ENCODE data around the gene SRRM2.

SRRM2 gene

DNA sequence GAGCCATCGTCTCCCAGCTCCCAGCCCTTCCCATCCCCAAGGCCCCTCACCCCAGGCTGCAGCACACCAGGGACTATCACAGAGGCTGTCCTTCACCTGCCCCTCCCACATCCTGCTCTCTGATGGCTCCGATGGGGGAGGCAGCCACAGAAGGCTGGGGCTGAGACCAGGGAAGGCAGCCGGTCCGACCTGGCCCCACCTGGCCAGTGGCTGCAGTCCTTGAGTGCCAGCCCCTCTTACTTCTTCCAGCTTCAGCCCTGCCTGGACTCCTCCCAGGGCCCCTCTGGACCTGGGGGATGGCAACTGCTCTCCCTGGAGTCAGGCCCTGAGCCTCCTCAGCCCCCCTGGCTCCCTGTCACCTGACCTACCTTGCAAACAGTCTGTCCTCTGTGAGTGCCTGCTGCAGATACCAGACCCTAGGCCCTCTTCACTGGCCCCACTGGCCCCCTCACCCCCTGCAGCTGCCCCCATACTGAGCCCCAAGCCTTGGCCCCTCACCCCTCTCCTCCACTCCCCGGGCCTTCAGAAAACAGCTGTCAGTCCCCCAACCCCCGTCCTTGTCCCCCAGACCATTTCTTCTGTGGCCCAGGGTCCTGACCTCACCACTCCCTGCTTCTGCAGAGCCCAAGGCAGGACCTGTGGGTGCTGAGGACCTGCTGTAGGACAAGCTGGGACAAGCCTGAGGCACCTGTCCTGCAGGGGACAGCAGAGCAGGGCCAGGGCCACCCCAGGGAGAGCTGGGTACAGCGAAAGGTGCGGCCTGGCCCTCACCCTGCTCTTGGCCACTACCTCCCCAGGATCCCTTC, 12.6 kb upstream of the SRRM2 start:
- DNase-seq (ENCODE audit: low read depth in 3 of 3), result no peak

DNA sequence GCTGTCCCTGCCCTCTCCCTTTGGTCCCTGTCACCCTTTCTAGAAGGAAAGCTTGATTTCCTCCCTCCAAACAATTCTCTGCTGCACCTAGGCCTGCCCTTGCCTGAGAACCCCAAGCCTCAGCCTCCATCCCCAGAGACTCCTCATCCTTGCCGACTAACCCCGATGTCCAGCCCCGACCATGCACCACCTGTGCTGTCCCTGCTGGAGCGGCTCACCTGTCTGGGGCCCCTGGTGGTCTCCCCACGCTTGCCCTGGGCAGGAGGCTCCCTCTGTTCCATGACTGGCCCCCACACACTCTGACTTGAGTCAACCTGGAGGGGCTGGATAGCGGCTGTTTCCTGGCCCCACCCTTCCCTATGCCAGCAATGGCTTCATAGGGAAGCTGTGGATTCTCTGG, 12.0 kb upstream of the SRRM2 start:
- DNase-seq (ENCODE audit: low read depth in 3 of 3), result no peak

DNA sequence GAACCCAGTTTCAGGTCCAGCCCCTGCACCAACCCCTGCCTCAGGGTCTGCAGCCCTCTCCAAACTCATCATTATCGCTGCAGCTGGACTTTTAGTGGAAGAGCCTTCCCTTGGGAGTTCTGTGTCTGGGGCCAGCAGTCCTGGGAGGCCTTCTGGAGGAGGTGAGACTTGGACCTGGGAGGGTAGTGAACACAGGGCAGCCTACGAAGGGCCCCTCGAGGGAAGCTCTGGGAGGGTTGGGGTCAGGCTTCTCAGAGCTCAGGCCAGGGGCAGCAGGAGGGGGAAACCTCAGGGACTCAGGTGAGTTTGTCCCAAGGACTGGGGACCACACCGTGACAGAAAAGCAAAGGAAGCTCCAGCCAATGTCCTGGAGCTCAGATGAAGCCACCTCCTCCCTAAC, 11.3 kb upstream of the SRRM2 start:
- no peak for DNase-seq (ENCODE audit: low read depth in 3 of 3)

DNA sequence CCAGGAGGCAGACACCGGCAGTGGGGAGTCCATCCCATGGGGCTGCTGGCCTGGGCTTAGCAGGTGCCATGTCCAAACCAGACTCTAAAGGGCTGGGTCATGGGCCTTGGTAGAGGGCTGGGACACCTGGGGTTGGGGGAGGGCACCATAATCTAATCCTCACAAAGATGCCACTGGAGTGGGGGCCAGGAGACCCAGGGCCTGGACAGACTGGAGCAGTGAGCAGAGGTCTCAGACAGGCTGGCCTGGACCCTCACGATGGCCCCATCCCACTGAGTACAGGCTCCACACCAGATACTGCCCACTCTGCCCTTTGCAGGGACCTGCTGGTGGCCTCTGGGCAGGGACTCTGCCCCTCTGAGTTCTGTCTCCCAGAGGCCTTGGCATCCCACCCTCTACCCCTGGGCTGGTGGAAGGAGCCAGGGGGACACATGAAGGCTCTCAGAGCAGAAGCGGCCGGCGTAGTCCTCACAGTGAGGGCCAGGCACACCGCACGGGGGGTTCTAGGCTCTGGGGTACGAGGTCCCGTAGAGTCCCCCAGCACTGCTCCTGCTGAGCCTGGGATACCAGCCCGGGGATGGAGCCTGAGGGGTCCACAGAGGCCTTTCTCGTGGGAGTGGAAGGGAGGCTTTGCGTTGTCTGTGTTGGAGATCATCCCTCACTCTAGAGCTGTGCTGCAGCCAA, 10.0 kb upstream of the SRRM2 start:
- DNase-seq (ENCODE audit: low read depth in 3 of 3), result no peak

DNA sequence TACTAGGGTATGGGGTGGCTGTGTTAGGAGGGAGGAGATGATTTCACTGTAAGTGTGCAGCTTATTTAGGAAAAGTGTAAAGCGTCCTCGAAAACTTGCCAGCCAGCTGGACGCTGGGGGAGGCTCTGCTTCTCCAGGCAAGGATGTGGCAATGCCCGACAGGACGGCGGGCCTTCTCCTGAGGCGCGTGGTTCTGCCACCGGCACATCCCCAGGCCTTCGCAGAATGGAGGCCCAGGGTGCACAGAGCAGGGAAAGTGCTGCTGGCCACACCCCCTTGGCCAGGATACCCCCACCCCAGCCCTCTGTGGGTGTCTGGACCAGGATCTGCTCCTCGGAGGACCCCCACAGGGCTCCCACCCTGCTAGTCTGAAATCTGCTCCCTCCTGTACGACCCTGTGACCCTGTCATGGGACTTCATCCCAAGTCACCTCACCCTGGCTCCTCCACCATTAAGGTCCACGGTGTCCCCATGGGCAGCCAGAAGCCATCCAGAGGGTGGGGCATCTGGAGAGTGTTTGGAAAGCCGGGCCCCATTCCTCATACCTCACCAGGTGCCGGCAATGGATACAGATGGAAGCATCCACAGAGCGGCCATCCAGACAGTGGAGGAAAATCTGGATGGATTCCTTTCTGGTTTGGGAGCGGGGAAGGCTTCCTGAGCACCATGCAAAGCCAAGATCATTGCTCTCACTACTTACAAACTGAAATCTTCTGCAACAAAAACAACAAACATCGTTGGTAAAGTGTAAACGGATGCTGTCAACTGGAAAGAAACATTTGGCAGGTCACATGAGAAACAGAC, 9.2 kb upstream of the SRRM2 start:
- DNase-seq (ENCODE audit: low read depth in 3 of 3), result no peak

DNA sequence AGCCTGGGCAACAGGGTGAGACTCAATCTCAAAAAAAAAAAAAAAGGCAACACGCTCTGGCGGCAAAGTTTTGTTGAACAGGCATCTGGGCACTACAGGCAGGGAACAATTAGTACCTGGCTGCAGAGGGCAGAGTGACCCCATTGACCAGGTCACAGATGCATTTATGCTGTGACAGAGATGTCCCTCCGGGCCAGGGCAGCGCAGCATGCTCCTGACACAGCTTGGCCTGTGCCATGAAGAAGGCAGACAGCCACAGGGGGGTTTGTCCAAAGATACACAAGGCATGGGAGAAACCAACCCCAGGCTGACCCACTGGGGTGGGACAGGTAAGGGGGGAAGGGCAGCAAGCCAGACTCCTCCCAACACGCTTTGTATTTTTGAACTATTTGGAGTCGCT, 7.7 kb upstream of the SRRM2 start:
- DNase-seq (ENCODE audit: low read depth in 3 of 3), result no peak

DNA sequence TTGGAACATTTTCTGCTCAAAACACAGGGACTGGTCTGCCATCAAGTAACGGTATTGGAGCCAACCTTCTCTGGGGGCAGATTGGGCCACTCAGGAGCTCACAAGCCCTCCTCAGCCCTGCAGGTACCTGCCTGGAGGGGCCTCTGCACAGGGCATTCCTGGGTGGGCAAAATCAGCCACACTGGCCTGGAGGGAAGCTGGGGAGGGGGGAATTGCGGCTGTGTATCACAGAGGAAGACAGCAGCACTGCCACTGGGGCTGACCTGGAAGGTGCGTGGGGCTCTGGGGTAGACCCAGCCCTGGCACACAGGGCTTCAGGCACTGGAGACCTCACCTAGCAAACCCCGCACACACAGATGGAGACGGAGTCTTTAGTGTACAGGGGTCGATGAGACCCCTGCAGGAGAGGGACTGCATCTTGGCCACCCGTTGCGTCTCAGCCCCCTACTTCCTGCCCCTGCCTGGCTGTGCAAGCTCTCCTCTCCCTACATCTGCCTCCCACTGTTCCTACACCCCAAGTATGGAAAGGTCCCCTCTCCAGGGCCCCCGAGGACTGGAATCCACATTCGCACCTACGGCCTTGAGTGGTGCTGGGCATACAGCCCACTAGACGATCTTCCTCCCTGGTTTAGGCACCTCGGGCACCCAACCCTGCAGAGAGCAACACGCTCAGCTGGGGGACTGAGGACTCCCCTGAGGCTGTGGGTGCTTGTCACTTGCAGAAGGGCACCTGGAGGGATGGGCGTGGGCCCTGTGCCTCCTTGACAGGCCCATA, 7.1 kb upstream of the SRRM2 start:
- DNase-seq (ENCODE audit: low read depth in 3 of 3), result no peak

DNA sequence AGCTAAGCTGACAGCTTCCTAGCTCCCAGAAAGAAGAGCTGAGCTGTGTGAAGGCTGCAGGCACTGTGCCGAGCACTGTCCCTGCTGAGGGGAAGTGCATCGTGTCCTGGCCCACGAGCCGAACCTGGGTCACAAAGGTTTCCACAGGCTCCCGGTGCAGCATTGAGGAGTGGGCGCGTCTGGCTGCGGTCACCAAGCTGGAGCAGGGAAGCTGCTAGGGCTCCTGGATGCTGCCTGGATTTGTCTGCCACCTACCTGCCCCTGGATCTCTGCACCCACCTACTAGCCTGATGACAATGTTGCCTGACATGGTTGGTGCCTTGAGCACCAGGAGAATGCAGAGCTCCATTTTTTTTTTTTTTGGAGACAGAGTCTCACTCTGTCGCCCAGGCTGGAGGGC, 6.5 kb upstream of the SRRM2 start:
- DNase-seq (ENCODE audit: low read depth in 3 of 3), result no peak

DNA sequence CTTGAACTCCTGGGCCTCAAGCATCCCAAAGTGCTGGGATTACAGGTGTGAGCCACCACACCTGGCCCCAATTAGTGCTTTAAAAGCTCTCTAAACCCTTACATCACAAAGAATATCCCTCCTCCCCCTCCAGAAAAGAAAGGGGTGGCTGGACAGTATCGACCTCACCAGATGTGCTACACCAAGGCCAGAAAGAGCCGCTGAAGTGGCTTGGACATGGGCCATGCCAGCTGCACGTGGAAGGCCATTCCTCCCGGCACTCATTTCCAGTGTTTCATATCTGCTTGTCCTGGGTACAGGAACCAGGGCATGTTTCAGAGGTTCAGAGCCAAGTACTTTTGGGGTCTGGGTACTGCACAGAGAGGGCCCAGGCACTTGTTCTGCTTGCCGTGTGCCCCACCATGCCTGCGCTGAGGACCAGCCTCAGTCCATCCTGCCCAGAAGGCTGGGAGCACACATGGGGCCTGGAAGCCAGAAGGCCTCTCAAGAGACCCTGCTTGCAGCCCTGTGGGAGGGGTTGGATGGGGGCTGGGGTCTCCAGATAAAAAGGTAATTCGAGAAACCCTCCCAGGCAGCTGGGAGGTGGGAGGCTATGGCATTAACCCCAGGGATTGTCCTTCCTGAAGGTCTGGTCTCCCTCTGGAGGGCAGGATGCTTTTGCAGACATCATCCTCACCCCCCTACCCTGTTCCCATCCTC, 3.5 kb upstream of the SRRM2 start:
- DNase-seq (ENCODE audit: low read depth in 3 of 3), result no peak

DNA sequence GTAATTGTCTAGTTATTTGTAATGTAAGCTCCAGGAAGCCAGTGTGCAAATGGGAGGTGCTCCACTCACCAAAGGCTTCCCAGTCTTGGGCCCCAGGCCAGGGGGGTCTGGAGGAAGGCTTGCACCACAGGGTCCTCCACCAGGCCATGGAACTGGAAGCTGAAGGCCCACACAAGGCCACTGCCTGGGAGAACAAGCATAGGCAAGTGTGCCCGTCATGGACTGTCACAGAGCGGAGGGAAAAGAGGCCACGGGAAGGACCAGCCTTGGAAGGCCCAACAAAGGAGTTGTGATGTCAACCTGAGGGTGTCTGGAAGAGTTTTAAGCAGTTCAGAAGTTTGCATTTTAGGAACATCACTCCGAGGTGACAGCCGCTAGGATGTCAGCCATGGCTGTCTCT, 3.0 kb upstream of the SRRM2 start:
- no peak for DNase-seq (ENCODE audit: low read depth in 3 of 3)

DNA sequence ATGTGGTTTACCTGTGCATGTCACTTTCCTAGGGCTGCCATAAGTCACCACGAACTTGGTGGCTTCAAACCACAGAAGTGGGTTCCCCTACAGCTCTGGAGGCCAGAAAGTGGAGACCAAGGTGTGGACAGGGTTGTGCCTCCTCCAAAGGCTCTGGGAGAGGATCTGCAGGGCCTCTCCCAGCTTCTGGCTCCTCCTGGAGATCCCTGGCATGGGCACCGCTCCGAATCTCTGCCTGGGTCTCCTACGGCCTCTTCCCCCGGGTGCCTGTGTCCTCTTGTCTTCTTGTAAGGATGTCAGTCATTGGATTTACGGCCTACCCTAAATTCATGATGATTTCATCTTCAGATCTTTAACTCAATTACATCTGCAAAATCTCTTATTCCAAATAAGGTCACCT, 2.5 kb upstream of the SRRM2 start:
- no peak for DNase-seq (ENCODE audit: low read depth in 3 of 3)

DNA sequence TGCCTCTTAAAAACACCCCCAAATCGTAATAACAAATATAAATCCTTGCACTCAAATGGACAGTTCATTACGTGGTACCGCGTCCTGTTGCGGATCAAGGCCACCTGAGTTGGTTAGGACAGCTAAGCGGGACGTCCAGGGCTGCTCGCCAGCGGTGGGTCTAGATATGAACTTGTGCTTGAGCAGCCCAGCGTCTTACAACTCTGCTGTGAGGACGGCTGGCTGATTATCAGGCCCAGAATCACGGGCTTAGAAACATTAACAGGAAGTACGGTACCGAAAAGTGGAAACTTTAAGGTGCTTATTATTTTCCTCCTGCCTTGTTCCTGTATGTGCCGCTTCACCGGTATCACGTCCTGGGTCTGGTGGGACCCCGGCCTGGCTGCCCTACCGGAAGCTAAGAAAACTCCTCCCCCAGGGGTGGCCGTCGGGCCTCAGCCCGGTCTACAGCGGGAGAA, 832 bp upstream of the SRRM2 start:
- DNase-seq (ENCODE audit: low read depth in 3 of 3), result no peak

DNA sequence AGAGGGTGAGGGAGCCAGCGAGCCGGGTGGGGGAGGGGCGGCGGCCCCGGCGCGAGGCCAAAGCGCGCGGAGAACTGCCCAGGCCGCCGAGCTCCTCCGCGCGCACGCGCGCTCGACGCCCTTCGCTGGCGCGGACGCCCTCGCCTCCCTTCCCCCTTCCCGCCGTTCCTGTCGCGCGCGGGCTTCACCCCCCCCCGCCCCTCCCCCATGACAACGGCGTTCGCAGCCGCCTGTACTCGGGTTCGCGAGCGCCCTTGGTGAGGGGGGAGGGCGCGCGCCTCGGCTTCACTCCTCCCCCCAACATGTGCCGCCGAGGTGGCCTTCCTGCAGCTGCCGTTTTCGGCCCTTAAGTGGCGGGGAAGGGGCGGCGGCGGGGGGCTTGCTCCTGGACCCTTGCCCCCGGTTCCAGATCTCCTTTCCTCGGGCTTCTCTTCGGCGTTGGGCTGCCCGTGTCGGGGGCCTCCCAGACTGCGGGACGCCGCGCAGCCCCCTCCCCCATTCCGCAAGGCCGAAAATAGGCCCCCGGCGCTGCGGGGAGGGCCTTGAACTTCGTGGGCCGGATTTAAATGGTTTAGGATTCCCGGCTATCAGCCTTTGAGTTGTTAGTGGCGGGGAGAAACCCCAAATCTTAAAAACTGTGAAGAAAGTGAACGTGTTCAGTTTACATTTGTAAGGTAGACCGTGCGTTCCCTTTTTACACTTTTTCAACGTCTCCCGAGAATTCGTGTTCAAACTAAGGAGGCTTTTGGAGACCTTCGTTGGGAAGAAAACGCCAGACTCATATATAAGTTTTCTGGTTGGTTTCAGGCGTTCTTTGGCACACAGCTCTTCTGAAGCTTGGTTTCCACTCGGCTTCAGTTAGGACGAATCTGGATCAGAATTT, 653 bp downstream of the SRRM2 start:
- no peak for DNase-seq (ENCODE audit: low read depth in 3 of 3)

DNA sequence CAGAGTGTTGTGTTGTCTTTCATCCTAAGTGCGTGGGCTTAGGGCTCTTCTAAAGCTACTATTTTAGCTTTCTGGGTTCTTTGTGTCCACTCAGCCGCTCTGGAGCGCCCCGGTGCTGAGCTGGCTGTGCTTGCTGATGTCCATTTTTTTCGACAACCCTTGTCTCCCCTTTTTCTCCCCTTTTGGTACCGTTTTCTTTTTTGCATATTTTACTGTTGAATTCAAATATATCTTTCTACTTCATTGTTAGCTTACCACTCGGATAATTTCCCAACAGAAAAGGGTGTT, 1.2 kb downstream of the SRRM2 start:
- no peak for DNase-seq (ENCODE audit: low read depth in 3 of 3)

DNA sequence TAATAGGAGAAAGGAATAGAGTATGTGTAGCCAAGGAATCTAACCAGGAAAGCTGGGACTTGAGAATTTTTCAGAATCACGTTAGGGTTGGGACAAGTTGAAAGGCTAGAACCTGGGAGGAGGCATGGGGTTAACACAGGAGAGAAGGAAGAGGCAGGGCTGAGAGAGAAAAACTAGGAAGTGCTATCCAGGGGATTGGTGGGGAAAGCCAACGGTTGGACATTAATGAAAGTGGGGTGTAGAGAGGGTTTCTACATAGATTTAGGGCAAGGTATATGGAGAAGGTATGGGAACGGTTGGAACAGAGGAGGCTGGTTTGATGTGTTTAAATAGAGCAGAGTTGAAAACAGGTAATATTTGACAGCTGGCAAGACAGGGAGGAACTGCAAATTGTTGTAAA, 2.7 kb downstream of the SRRM2 start:
- no peak for DNase-seq (ENCODE audit: low read depth in 3 of 3)

DNA sequence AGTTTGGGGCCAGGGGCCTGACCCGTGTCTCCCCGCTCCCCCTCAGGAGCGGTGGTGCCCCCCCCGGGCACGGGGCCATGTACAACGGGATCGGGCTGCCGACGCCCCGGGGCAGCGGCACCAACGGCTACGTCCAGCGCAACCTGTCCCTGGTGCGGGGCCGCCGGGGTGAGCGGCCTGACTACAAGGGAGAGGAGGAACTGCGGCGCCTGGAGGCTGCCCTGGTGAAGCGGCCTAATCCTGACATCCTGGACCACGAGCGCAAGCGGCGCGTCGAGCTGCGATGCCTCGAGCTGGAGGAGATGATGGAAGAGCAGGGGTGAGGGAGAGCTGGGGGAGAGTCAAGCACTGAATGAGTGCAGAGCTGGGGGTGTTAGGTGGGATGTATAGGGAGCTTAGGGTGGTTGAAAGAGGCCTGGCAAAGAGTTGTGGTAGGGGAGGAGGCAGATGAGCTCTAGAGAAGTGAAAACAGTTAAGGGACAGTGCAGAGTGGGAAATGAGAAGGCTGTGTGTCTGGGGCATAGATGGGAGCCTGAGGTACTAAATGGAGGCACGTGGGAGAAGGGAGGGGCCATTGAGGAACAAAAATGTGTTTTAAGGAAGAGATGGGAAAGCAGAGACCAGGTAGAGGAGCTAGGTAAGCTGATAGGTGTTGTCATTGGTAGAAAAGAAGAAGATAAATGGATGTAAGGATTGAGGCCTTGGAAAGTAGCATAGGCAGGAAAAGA, 4.0 kb downstream of the SRRM2 start:
- DNase-seq (ENCODE audit: low read depth in 3 of 3), result no peak

DNA sequence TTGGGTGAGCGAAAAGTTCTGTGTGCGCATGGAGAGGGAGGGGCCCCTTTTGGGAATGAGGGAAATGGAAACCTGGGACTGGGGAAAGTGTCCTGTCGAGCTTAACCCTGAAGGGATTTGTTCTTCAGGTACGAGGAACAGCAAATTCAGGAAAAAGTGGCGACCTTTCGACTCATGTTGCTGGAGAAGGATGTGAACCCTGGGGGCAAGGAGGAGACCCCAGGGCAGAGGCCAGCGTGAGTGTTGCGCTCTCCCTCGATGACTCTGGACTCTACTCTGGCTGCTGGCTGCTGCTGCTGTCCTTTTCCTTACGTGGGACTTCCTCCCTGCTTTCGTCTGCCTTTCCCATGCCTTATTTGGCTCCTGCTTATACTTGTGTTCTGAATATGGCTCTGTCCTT, 4.9 kb downstream of the SRRM2 start:
- DNase-seq (ENCODE audit: low read depth in 3 of 3), result no peak

DNA sequence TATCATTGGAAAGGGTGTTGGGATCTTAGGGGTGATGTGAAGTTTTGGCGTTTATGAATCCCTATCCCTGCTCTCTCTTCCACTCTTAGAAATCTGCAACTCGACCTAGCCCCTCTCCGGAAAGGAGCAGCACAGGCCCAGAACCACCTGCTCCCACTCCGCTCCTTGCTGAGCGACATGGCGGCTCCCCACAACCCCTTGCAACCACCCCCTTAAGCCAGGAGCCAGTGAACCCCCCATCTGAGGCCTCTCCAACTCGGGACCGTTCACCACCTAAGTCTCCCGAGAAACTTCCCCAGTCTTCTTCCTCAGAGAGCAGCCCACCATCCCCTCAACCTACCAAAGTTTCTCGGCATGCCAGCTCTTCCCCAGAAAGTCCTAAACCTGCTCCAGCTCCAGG, 9.0 kb downstream of the SRRM2 start:
- no peak for DNase-seq (ENCODE audit: low read depth in 3 of 3)

DNA sequence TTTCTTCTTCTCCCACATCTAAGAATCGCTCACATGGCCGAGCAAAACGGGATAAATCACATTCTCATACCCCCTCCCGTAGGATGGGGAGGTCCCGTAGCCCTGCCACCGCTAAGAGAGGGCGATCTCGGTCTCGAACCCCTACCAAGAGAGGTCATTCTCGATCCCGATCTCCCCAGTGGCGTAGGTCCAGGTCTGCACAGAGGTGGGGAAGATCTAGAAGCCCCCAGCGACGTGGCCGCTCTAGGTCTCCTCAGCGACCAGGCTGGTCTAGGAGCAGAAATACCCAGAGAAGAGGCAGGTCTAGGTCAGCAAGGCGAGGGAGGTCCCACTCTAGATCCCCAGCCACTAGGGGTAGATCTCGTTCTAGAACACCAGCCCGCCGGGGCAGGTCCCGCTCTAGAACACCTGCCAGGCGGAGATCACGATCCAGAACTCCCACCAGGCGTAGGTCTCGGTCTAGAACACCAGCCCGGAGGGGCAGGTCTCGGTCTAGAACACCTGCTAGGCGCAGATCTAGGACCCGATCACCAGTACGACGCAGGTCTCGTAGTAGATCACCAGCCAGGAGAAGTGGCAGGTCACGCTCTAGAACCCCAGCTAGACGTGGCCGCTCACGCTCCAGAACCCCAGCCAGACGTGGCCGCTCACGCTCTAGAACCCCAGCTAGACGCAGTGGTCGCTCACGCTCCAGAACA, 9.6 kb downstream of the SRRM2 start:
- no peak for DNase-seq (ENCODE audit: low read depth in 3 of 3)

All from stimulated activated CD4-positive, alpha-beta T cell treated with anti-CD3 and anti-CD28 coated beads, TNF-alpha, amount 100 ng/mL, for 4 hours (primary cell).